TTC549 (cell line): ENCODE data around the gene ACAD8.

ENCODE experiments used
- FAIRE-seq: peaks from 2 replicates; lab custom pipeline; 2012; peaks lifted over from hg19 to GRCh38; lab: Jason Lieb, UNC

The ACAD8 gene

DNA sequence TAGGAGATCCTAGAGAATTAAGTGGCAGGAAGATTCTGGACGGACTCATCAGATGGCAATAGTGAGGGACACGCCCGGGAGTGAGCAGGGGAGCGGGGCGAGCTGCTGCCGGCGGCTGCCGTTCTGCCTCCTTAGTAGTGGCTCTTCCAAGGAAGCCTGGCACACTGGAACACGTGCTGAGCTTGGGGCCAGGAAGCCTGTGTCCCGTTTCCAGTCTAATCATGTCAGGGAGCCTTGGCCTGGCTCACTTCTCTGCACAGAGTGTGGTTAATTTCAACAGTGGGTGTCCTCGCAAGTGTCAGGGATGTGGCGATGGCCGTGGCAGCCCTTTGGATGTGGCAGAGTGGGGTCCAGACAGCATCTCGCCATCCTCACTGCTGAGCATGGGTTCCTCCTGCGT, 39.3 kb downstream of the ACAD8 start:
- no peak for FAIRE-seq

DNA sequence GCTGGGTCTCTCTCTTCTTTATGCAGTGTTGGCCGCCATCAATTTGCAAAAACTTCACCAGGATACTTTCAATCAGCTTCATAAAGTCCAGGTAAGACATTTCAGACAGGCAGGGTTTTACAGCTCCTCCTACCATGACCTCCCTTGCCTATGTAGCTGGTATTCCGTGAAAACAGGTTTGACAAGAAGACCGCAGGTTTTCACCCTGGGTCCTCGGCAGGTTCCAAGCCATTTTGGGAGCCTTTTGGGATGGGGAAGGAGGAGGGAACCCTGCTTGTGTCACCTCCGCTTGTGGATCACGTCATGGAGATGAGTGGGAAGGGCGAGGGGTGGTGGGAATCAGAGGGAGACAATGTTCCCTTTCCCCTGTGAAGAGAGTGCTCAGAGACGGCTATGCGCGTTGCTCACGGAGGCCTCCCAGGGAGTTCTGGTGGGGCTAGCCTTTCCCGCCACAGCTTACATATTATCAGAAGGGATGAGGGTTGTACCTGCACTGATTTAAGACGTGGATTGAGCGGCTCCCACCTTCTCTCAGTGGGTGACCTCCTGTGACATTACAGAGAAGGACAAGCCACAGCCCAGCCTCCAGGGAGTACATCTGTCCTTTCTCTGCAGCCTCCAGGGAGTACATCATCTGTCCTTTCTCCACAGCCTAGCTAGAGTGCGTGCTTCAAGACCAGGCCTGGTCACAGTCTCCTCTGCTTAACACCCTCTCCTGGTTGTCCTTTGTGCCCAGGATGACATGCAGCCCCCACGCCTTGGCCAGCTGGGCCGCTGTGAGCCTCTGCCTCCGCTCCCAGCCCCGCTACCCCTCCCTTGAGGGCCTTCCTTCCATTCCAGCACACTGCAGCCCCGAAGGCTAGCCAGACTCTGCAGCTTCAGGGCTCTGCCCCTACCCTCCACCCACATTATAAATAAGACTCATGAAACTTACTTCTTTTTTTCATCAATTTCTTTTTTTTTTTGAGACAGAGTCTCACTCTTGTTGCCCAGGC, 40.0 kb downstream of the ACAD8 start:
- FAIRE-seq, result no peak

- no peak for FAIRE-seq
Measured at GRCh38 chr11:134294664-134295063, 41.3 kb downstream of the ACAD8 start.

- FAIRE-seq, result no peak
Measured at GRCh38 chr11:134312223-134312622, 58.9 kb downstream of the ACAD8 start.

DNA sequence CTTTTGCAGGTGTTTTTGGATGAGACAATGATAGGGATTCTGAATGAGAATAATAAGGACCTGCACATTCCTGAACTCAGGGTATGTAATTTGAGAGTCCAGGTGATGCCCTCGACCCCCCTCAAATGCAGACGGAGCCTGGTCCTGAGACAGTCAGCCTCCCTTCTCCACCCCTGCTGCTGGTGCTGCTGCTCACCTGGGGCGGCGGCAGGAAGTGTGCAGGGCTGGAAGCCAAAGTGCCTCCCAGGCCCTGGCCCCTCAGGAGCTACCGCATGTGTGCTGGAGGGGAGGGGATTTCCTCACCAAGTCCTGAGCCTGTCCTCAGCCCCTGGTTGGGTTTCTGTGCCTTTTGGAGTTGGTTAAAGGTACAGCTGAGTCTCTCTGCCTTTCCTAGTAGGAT, 59.4 kb downstream of the ACAD8 start:
- no peak for FAIRE-seq

DNA sequence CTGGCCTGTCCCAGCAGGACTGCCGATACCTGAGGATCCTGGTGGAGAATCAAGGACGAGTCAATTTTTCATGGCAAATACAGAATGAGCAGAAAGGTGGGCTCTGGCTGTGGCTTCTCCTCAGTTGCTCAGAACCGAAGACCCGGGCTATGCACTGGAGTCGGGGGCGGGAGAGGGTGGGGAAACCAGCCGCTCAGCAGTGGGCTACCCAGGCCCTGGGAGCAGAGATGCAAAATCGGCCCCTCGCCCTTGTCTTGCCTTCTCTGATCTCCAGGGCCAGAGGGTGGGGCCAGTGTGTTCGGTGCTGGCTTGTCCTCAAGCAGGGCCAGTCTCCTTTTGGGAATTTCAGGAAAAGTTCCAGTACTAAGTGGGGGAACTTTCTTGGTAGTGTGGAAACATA, 60.0 kb downstream of the ACAD8 start:
- no peak for FAIRE-seq

GRCh38 chr11:134313821-134314607, 60.6 kb downstream of the ACAD8 start:
- FAIRE-seq, result no peak
